ENCODE measurements around the gene MAN1A2.

DNA sequence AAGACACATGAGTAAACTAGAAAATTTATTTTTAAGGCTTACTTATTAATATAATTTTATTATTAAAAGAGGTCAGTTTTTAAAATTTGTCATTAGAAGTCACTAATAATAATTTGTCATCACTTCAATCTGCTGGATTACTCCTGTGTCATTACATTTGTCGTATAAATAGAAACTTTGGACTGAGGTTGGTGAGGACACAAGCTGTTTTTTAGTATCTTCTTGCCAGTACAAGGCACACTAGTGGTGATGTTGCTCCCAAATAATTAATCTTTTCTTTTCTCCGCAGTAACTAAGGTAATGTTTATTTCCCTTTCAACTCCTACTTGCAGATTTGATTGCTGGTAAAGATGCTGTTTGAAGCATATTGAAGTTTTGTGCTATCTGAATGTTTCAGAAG, 179.2 kb downstream of the MAN1A2 start:
- no peak for TF ChIP-seq EZH2 (IDR thresholded peaks at IDR 0.05; ENCODE audit: borderline replicate concordance, low read depth, low read length, severe bottlenecking)
- TF ChIP-seq, protein P1, sequence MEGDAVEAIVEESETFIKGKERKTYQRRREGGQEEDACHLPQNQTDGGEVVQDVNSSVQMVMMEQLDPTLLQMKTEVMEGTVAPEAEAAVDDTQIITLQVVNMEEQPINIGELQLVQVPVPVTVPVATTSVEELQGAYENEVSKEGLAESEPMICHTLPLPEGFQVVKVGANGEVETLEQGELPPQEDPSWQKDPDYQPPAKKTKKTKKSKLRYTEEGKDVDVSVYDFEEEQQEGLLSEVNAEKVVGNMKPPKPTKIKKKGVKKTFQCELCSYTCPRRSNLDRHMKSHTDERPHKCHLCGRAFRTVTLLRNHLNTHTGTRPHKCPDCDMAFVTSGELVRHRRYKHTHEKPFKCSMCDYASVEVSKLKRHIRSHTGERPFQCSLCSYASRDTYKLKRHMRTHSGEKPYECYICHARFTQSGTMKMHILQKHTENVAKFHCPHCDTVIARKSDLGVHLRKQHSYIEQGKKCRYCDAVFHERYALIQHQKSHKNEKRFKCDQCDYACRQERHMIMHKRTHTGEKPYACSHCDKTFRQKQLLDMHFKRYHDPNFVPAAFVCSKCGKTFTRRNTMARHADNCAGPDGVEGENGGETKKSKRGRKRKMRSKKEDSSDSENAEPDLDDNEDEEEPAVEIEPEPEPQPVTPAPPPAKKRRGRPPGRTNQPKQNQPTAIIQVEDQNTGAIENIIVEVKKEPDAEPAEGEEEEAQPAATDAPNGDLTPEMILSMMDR (IDR thresholded peaks at IDR 0.05; ENCODE audit: borderline replicate concordance, extremely low read depth, low read length, poor library complexity, severe bottlenecking) = no peak

Data from DND-41 (cell line).